HepG2 (cell line): ENCODE data around the gene AGPAT2. TPM values are rescaled to one million over a fixed set of nuclear protein-coding genes. Genes with fewer than 3 reads are reported as not detected.

Experiments used
- ATF6 ChIP-seq: sonication (generic); formaldehyde crosslinking; conservative IDR thresholded peaks from 2 replicates; pipeline ENCODE4 v1.4.0; 2020; ENCODE audit warnings: missing genetic modification reagents
- CBX2 ChIP-seq, 2 experiments: fragments of 200-600 bp in 1 of 2; sonication (generic); formaldehyde crosslinking in 1 of 2; IDR thresholded peaks; 2 replicates each; pipeline versions ENCODE4 v1.7.0 to v1.8.1; 2018 to 2022; ENCODE audit warnings: low read depth in 2 of 2, low read length in 1 of 2, mild to moderate bottlenecking in 1 of 2, missing genetic modification reagents in 1 of 2
- ELF1 ChIP-seq: sonication (generic); formaldehyde crosslinking; IDR thresholded peaks from 2 replicates; pipeline ENCODE4 v1.4.0; 2020; ENCODE audit warnings: missing genetic modification reagents
- ETV5 ChIP-seq: IDR thresholded peaks from 2 replicates; pipeline ENCODE4 v1.6.1; 2018; ENCODE audit warnings: missing biosample characterization, missing genetic modification reagents, inconsistent platforms, borderline replicate concordance
- FOXA3 ChIP-seq: IDR thresholded peaks from 2 replicates; pipeline ENCODE4 v1.6.1; 2016; ENCODE audit warnings: missing genetic modification reagents, missing compliant biosample characterization
- JARID2 ChIP-seq: sonication (generic); formaldehyde crosslinking; IDR thresholded peaks from 2 replicates; pipeline ENCODE4 v1.8.1; 2023; ENCODE audit warnings: missing genetic modification reagents, inconsistent platforms; ENCODE audit not compliant: insufficient replicate concordance
- JUND ChIP-seq: sonication (generic); formaldehyde crosslinking; IDR thresholded peaks from 2 replicates; pipeline ENCODE4 v1.8.0; 2022; ENCODE audit warnings: mild to moderate bottlenecking, missing genetic modification reagents
- KLF15 ChIP-seq: sonication (generic); formaldehyde crosslinking; IDR thresholded peaks from 2 replicates; pipeline ENCODE4 v1.8.1; 2023; ENCODE audit warnings: borderline replicate concordance, mild to moderate bottlenecking, inconsistent platforms, missing genetic modification reagents, mixed read lengths
- MED13 ChIP-seq: sonication (generic); formaldehyde crosslinking; IDR thresholded peaks from 2 replicates; pipeline ENCODE4 v1.5.0; 2020; ENCODE audit warnings: missing genetic modification reagents
- MED8 ChIP-seq: sonication (generic); formaldehyde crosslinking; IDR thresholded peaks from 2 replicates; pipeline ENCODE4 v1.8.1; 2023; ENCODE audit warnings: mild to moderate bottlenecking, missing genetic modification reagents; ENCODE audit not compliant: insufficient replicate concordance
- MTA3 ChIP-seq: sonication (generic); formaldehyde crosslinking; IDR thresholded peaks from 2 replicates; pipeline ENCODE4 v1.4.0; 2020; ENCODE audit warnings: missing genetic modification reagents
- NCOA1 ChIP-seq: sonication (generic); formaldehyde crosslinking; IDR thresholded peaks from 2 replicates; pipeline ENCODE4 v1.9.0; 2021; ENCODE audit warnings: missing genetic modification reagents
- NCOA2 ChIP-seq: sonication (generic); formaldehyde crosslinking; IDR thresholded peaks from 2 replicates; pipeline ENCODE4 v1.8.0; 2022; ENCODE audit warnings: inconsistent platforms
- NFYB ChIP-seq: sonication (generic); formaldehyde crosslinking; IDR thresholded peaks from 2 replicates; pipeline ENCODE4 v1.4.0; 2020; ENCODE audit warnings: missing genetic modification reagents
- PRPF4 ChIP-seq: fragments of 200-400 bp; formaldehyde crosslinking; IDR thresholded peaks from 2 replicates; pipeline ENCODE4 v1.6.1; 2016; ENCODE audit warnings: low read length, low read depth; ENCODE audit not compliant: poor library complexity, severe bottlenecking
- SALL2 ChIP-seq: sonication (generic); formaldehyde crosslinking; IDR thresholded peaks from 2 replicates; pipeline ENCODE4 v1.8.1; 2023; ENCODE audit warnings: mild to moderate bottlenecking, missing genetic modification reagents, inconsistent platforms
- SATB2 ChIP-seq: sonication (generic); formaldehyde crosslinking; IDR thresholded peaks from 2 replicates; pipeline ENCODE4 v1.5.0; 2020; ENCODE audit warnings: missing genetic modification reagents
- SMAD9 ChIP-seq: sonication (generic); formaldehyde crosslinking; IDR thresholded peaks from 2 replicates; pipeline ENCODE4 v1.5.1; 2020; ENCODE audit warnings: mild to moderate bottlenecking, missing genetic modification reagents
- THAP8 ChIP-seq: sonication (generic); formaldehyde crosslinking; IDR thresholded peaks from 2 replicates; pipeline ENCODE4 v1.5.1; 2020; ENCODE audit warnings: missing genetic modification reagents, mild to moderate bottlenecking, borderline replicate concordance
- ZBTB7A ChIP-seq: sonication (generic); formaldehyde crosslinking; IDR thresholded peaks from 2 replicates; pipeline ENCODE4 v1.8.0; 2022; ENCODE audit warnings: mild to moderate bottlenecking, missing genetic modification reagents
- ZNF558 ChIP-seq: sonication (generic); formaldehyde crosslinking; IDR thresholded peaks from 2 replicates; pipeline ENCODE4 v1.9.0; 2022; ENCODE audit warnings: mild to moderate bottlenecking, missing genetic modification reagents, borderline replicate concordance
- ZNF773 ChIP-seq: sonication (generic); formaldehyde crosslinking; IDR thresholded peaks from 2 replicates; pipeline ENCODE4 v1.4.0; 2020; ENCODE audit warnings: missing genetic modification reagents, borderline replicate concordance
- ZNF777 ChIP-seq: sonication (generic); formaldehyde crosslinking; IDR thresholded peaks from 2 replicates; pipeline ENCODE4 v1.4.0; 2020; ENCODE audit warnings: missing genetic modification reagents
- ZNF788 ChIP-seq: sonication (generic); formaldehyde crosslinking; IDR thresholded peaks from 2 replicates; pipeline ENCODE4 v1.5.0; 2020; ENCODE audit warnings: mild to moderate bottlenecking, missing genetic modification reagents, borderline replicate concordance
- ZNF800 ChIP-seq: sonication (generic); formaldehyde crosslinking; IDR thresholded peaks from 2 replicates; pipeline ENCODE4 v1.4.0; 2020; ENCODE audit warnings: missing genetic modification reagents
- polyA plus RNA-seq, 8 experiments: library from polyadenylated mRNA; depleted of rRNA in 3 of 8; stranded (reverse) in 7 of 8; unstranded in 1 of 8; fragments of >200 nt; fragmentation: Illumina TruSeq in 4 of 8; extraction: Trizol in 4 of 8; gene quantifications; 2 replicates each; pipeline versions ENCODE4 v1.2.1 to v1.2.3, GENCODE V29; 2011 to 2016; ENCODE audit warnings: low read depth in 4 of 8, missing spikeins in 1 of 8, mixed read lengths in 1 of 8; ENCODE audit not compliant: insufficient read depth in 1 of 8
- total RNA-seq, 5 experiments: library from RNA; depleted of rRNA; stranded (reverse); fragments of >200 nt; fragmentation: Illumina TruSeq; extraction: Trizol; gene quantifications; 2 replicates each; pipeline ENCODE4 v1.2.3, GENCODE V29; 2016; ENCODE audit warnings: low read depth in 1 of 5
- TF ChIP-seq, protein P1 (sequence below): sonication (generic); formaldehyde crosslinking; IDR thresholded peaks from 2 replicates; pipeline ENCODE4 v1.4.0; 2020; ENCODE audit warnings: mild to moderate bottlenecking, missing genetic modification reagents

Gene AGPAT2
- total and polyA plus RNA-seq, 2 of the 13 experiments (the other 11 are each of a cell fraction or from before 2014, with no cell fraction given) = 3.9 to 25.8 TPM

GRCh38 chr9:136728080-136728547 lies 40.9 kb upstream of the AGPAT2 start (continued):
- TF ChIP-seq ATF6 (0 out of 2 replicates have a peak, but pooled peaks have one; percentile 67), ZNF800 (CRISPR knock-in tag) (peak; percentile 68), PRPF4 (no peak), MTA3 (no peak), JARID2 (CRISPR knock-in tag) (no peak), SMAD9 (CRISPR knock-in tag) (no peak), ZNF788 (CRISPR knock-in tag) (peak; percentile 69; the same call in 1 of the 2 replicates), ZNF777 (peak; percentile 82), ZNF773 (CRISPR knock-in tag) (peak; percentile 44; the same call in 1 of the 2 replicates), CBX2 (IDR thresholded peaks at IDR 0.05; ENCODE audit: low read depth, low read length) (no peak), CBX2 (CRISPR knock-in tag; IDR thresholded peaks at IDR 0.05; ENCODE audit: low read depth) (peak; percentile 29; the same call in 1 of the 2 replicates), SALL2 (peak; percentile 98), ZNF558 (CRISPR knock-in tag) (peak; percentile 25; the same call in 1 of the 2 replicates), NCOA2 (CRISPR knock-in tag) (peak; percentile 50; the same call in 1 of the 2 replicates), ZBTB7A (CRISPR knock-in tag) (0 out of 2 replicates have a peak, but pooled peaks have one; percentile 48), MED8 (CRISPR knock-in tag) (peak; percentile 63), JUND (CRISPR knock-in tag) (no peak), FOXA3 (CRISPR knock-in tag) (peak; percentile 56), NFYB (CRISPR knock-in tag) (peak; percentile 20; the same call in 1 of the 2 replicates), KLF15 (peak; percentile 83; the same call in 1 of the 2 replicates), SATB2 (peak; percentile 81; the same call in 1 of the 2 replicates), ETV5 (CRISPR knock-in tag) (0 out of 2 replicates have a peak, but pooled peaks have one; percentile 34), MED13 (CRISPR knock-in tag) (peak; percentile 71; the same call in 1 of the 2 replicates), ELF1 (CRISPR knock-in tag) (peak; percentile 66), THAP8 (CRISPR knock-in tag) (peak; percentile 92; the same call in 1 of the 2 replicates), NCOA1 (CRISPR knock-in tag) (no peak)
- TF ChIP-seq, protein P1, sequence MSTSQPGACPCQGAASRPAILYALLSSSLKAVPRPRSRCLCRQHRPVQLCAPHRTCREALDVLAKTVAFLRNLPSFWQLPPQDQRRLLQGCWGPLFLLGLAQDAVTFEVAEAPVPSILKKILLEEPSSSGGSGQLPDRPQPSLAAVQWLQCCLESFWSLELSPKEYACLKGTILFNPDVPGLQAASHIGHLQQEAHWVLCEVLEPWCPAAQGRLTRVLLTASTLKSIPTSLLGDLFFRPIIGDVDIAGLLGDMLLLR (CRISPR knock-in tag) = peak; percentile 84
